Activated gamma-delta T cell treated with anti-CD3 and anti-CD28 coated beads, Interleukin-2, amount 50 U/mL, for 16 hours (primary cell): ENCODE measurements around the gene CXCL16.

Experiments
- DNase-seq: peaks from one replicate; pipeline ENCODE4 v3.0.0-alpha.2; 2020; ENCODE audit warnings: low read depth

The CXCL16 gene

GRCh38 chr17:4739122-4740024, at the start of gene CXCL16, which contains the start of gene ZMYND15:
Gene CXCL16 (minus strand): TSS chr17:4739928. CDS start chr17:4739339, 589 bp downstream.
Gene ZMYND15 (plus strand): TSS chr17:4739833. CDS start chr17:4740549, 716 bp downstream.
- DNase-seq: no peak

DNA sequence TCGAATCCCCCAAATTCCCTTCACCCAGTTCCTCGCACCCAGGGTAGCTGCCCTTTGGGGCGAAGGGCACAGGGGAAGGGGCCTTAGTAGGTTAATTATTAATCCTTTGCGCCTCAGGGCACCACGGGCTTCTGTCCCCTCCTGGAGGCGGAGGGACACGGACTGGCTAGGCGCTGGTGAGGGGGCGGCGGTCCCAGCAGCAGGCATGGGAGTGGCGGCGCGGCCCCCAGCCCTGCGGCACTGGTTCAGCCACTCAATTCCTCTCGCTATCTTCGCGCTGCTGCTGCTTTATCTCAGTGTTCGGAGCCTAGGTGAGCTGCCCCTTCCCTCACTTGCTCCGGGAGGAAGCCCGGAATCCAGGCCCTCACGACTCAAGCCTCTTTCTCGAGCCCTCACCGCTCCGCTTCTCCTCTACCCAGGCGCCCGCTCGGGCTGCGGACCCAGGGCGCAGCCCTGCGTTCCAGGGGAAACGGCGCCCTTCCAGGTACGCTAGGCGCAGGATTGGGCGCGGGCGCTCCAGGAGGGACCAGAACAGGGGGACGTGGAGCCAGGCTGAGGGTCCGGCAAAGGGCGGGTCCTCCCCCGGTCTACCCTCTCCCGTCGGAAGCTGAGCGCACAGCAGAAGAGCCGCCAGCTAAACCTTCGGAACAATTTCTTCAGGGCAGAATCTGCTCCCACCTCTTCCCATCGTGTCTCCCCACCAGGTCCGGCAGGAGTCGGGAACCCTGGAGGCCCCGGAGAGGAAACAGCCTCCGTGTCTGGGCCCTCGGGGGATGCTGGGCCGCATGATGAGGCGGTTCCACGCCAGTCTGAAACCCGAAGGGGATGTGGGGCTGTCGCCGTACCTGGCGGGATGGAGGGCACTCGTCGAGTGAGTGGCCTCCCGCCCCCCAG, 49.3 kb upstream of the CXCL16 start, which contains the start of gene GLTPD2:
Gene GLTPD2 (plus strand): TSS at position 158 of the 894 bp plus-strand sequence. CDS start 48 bp downstream, at position 206.
- DNase-seq: no peak

GRCh38 chr17:4788159-4788806, 48.6 kb upstream of the CXCL16 start:
- DNase-seq: no peak

GRCh38 chr17:4786516-4786915, 46.8 kb upstream of the CXCL16 start:
- no peak for DNase-seq

DNA sequence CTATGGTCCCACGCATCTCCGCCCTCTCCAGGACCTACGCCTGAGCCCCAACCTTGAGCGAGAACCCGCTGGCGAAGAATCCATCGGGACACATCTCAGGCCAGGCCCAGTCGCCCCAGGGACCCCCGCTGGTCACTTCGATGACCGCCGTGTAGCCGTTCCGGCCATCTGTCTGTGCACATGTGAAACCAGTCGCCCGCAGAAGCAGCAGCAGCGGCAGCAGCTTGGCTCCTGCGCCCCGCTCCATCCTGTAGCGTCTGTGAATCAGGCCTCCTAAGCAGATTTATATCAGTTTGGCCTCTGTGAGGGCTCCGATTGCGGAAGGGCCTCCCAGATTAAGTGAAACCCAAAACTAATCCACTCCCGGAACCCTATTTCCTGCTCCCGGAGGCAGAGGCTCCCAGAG, 46.4 kb upstream of the CXCL16 start, which contains the start of gene VMO1:
Gene VMO1 (minus strand): TSS at position 259 of the 406 bp plus-strand sequence. CDS start 12 bp downstream, at position 247.
- DNase-seq: no peak

GRCh38 chr17:4785311-4786105, 45.8 kb upstream of the CXCL16 start:
- no peak for DNase-seq

DNA sequence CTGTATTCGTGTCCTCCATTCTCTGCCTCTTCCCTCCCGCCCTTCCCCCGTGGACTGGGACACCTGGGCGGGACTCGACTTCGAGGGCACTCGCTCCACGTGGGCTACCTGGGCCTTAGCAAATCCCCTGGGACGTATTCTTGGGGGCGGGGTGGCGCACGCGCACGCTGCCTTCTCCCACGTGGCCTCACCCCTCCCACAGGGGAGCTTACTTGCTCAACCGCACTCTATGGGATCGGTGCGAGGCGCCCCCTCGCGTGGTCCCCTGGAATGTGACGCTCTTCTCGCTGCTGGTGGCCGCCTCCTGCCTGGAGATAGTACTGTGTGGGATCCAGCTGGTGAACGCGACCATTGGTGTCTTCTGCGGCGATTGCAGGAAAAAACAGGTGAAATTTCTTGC, 42.9 kb upstream of the CXCL16 start:
- no peak for DNase-seq

DNA sequence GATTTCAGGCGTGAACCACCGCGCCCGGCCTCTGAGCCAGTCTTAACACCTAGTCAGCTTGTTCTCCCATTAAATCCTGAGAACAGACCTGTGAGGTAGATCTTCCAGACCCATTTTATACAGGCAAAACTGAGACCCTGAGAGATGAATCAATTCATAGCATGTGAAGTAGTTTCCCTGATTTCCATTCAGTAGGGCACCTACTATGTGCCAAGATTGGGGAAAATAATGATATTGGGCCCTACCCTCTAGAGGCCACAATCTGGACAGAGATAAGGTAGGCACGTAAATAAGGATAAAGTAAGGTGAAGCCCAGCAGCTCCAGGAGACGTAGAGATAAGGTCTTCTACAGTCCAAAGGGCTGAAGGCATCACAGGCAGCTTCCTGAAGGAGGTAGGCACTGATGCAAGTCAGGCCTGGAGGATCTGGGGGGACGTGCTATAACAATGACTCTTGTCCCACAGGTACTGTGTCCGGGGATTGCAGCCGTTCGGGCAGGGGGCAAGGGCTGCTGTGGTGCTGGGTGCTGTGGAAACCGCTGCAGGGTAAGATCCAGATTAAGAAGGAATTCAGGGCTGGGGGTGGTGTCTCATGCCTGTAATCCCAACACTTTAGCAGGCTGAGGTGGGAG, 40.7 kb upstream of the CXCL16 start:
- DNase-seq: no peak

DNA sequence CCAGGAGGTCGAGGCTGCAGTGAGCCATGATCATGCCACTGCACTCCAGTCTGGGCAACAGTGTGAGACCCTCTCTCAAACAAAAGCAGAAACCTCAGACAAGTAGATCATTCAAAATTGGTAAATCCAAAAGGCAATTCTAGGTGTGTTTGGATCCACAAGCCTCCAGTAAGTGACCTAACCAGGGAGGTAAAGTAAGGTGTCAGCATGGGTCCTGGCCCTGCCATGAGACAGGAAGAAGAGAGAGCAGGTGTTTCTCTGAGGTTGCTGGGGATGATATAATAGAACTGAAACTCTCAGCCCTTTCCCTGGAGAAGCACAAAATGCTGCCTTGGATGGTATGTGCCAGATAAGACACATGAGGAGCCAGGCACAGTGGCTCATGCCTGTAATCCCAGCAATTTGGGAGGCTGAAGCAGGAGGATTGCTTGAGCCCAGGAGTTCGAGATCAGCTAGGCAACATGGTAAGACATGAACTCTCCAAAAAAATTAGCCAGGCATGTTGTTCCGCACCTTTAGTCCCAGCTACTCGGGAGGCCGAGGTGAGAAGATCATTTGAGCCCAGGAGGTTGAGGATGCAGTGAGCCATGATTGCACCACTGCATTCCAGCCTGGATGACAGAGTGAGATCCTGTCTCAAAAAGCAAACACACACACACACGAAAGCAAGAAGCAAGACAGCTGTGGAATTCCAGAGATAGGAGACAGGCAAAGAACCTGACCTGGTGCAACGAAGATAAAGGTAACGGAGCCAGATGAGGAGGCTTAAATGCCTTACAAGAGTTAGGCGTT, 38.4 kb upstream of the CXCL16 start:
- DNase-seq: no peak

GRCh38 chr17:4772235-4772613, 32.5 kb upstream of the CXCL16 start:
- no peak for DNase-seq

DNA sequence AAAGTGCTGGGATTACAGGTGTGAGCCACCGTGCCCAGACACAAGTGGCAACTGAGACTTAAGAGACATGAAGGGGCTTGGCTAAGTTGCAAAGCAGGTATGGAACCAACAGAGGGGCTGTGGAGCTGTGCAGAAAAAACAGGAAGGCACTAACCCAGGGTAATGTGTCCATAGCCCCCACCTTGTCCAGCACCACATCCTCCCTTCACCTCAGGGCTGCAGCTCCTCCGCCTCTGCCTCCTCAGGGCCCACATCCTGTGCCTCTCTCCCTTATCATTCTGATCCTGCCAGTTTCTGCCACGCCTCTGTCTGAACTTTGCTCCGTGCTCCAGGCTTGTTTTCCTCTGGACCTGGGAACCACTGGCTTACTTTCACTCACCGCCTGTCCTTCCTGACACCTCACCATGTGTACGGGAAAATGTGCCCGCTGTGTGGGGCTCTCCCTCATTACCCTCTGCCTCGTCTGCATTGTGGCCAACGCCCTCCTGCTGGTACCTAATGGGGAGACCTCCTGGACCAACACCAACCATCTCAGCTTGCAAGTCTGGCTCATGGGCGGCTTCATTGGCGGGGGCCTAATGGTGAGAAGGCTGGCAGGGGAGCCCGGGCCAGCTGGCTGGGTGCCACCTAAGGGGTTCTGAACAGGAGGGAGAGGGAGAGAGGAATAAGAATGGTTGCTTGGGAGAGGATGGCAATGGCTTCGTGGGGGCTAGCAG, 31.9 kb upstream of the CXCL16 start, which contains the start of gene TM4SF5:
Gene TM4SF5 (plus strand): TSS at position 368 of the 716 bp plus-strand sequence. CDS start 37 bp downstream, at position 405.
- DNase-seq: no peak

DNA sequence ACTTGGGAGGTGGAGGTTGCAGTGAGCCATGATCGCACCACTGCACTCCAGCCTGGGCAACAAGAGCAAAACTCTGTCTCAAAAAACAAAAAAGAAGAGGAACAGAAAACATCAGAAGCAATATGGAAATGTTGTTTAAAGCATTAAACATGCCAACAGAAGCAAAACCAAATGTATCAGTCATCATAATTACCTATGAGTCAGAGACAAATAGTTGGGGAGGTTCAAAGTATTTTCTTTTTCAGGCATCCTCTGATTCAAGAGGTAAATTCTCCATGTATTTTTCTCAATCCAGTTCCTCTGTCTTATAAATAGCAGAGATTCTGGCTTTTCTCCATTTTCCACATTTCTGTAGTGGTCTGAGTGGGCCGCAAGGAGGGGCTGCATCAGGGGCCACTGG, 29.9 kb upstream of the CXCL16 start:
- DNase-seq: no peak

DNA sequence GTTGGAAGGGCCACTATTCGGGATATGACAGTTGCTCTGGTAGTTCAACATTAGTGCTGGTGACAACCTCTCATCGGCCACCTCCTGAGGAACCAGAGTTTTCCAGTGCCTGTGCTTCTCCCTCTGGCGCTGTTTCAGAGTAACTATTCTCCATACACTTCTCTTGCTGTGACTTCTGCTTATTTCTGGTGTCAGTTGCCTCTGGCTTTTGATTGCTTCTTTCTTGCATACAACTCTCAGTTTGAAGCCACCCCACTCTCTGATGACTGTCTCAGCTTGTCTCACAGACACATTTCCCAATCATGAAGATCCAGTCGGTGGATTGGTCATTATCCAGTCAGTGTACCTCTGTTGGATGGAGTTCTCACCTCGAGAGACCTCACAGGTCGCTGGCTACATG, 28.6 kb upstream of the CXCL16 start:
- no peak for DNase-seq

DNA sequence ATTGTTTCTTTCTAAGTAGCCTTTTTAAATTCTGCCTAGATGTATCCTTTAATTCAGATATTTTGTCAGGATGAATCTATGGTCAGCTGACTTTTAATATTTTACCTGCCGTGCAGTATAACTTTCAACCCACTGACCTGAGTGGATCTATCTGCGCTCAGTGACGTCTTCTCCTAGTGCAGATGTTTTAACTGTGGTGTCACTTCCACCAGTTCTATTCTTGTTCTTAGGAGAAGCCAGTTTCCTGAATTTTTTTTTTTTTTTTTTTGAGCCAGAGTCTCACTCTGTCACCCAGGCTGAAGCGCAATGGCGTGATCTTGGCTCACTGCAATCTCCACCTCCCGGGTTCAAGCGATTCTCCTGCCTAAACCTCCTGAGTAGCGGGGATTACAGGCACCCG, 27.0 kb upstream of the CXCL16 start:
- DNase-seq: no peak

DNA sequence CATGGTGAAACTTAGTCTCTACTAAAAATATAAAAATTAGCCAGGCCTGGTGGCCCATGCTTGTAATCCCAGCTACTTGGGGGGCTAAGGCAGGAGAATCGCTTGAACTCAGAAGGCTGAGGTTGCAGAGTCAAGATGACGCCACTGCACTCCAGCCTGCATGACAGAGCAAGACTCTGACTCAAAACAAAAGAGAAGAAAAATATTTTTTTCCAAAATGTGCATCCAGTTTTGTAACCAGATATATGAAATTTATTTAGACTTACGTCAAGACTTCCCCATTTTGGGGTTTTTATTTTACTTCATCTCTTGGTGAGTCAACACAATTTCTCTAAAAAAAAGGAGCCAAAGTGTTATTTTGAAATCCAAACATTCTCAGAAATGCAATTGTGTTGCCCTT, 26.5 kb upstream of the CXCL16 start:
- no peak for DNase-seq

GRCh38 chr17:4764595-4764994, 24.9 kb upstream of the CXCL16 start:
- no peak for DNase-seq

DNA sequence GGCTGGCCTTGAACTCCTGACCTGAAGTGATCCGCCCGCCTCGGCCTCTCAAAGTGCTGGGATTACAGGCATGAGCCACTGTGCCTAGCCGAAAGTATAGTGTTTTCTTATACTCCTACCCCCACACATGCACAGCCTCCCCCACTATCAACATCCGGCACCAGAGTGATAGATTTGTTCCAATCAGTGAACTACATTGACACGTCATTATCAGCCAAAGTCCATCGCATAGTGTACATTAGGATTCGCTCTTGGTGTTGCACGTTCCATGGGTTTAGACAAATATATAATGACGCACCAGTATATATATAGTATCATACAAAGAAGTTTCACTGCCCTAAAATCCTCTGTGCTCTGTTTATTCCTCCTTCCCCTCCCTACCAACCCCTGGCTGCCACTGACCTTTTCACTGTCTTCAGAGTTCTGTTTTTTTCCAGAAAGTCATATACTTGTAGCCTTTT, 20.1 kb upstream of the CXCL16 start:
- DNase-seq: no peak

GRCh38 chr17:4753392-4753791, 13.7 kb upstream of the CXCL16 start:
- no peak for DNase-seq

DNA sequence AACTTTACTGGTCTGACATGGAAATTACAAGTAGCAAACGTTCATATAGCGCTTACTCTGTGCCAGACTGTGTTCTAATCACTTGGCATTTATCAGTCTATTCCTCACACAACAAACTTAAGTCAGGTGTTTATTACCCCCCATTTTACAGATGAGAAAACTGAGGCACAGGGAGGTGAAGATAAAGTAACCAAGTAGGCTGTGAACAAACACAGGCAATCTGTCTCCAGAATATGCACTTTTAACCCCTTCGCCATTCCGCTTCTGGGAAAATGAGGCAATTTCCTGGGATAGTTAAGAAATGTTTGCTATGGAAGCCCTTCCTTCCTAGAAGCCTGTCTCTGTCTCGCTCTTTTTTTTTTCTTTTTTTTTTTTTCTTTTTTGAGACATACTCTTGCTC, 12.2 kb upstream of the CXCL16 start:
- DNase-seq: no peak
